C4-2B (cell line): Measurements from ENCODE around the gene HOXB1.

ENCODE experiments used
- CTCF ChIP-seq: fragments of 450-650 bp; conservative IDR thresholded peaks from 2 replicates; pipeline ENCODE4 v1.5.1; 2017; ENCODE audit warnings: mild to moderate bottlenecking
- ZFX ChIP-seq: fragments of 450-650 bp; IDR thresholded peaks from 2 replicates; pipeline ENCODE4 v1.6.1; 2017

DNA sequence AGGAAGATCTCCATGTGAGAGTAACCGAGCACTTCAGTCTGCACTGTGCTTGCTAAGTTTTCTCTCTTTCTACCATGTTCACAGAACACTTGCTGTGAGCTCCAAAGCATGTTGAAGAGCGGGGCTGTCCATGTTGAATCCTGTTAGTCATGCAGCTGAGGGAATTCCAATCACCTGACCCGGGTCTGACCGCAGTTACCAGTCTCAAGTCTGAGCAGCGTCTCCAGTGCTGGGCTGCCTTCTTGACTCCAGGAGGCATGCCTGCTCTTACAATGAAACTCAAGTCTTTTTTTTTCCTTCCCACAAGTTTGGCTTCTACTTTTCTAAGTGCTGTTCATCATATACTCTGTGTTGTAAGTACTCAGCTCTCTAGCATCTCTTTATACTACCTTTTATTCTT is 44.3 kb downstream of the HOXB1 start:
- TF ChIP-seq CTCF = no peak
- TF ChIP-seq ZFX = no peak
